H1 (cell line): ENCODE measurements around the gene POLR2F. TPM values are rescaled to one million over a fixed set of nuclear protein-coding genes. Genes with fewer than 3 reads are reported as not detected.

Experiments
- CTCF ChIA-PET: fragments of 300-600 bp; sonication (Branson Sonifier 250); formaldehyde crosslinking; loops from one replicate; lab custom pipeline; 2021; ENCODE audit not compliant: partially characterized antibody; lab: Charles Lee
- POLR2A ChIA-PET: fragments of 300-600 bp; sonication (Branson Sonifier 250); formaldehyde crosslinking; loops from one replicate; lab custom pipeline; 2021; ENCODE audit warnings: inconsistent platforms; ENCODE audit not compliant: partially characterized antibody; lab: Charles Lee
- DNase-seq, 2 experiments: peaks; one replicate each; pipeline versions ENCODE4 v3.0.0 to v3.0.0-alpha.2; 2010 to 2022; ENCODE audit warnings: low spot score in 2 of 2, low read depth in 1 of 2, mixed read lengths in 1 of 2
- FAIRE-seq: peaks from 2 replicates; lab custom pipeline; 2011; peaks lifted over from hg19 to GRCh38; lab: Jason Lieb, UNC
- H2AFZ ChIP-seq: 2 replicates; pipeline ENCODE4 v1.8.1; 2012; ENCODE audit warnings: low read length, inconsistent platforms
- H2AK5ac ChIP-seq: 2 replicates; pipeline ENCODE4 v1.6.1; 2013; ENCODE audit warnings: low read depth, low read length
- H2BK120ac ChIP-seq: replicated peaks from 2 replicates; pipeline ENCODE3; 2013; ENCODE audit warnings: low read depth, low read length, inconsistent platforms
- H2BK12ac ChIP-seq: 2 replicates; pipeline ENCODE4 v1.6.1; 2013; ENCODE audit warnings: low read depth, low read length
- H2BK15ac ChIP-seq: 2 replicates; pipeline ENCODE4 v1.6.1; 2013; ENCODE audit warnings: low read length
- H2BK20ac ChIP-seq: 2 replicates; pipeline ENCODE4 v1.6.1; 2013; ENCODE audit warnings: low read length
- H2BK5ac ChIP-seq: 2 replicates; pipeline ENCODE4 v1.6.1; 2013; ENCODE audit warnings: low read depth, low read length
- H3K14ac ChIP-seq: 2 replicates; pipeline ENCODE4 v1.6.1; 2013; ENCODE audit warnings: inconsistent platforms; ENCODE audit not compliant: insufficient read length
- H3K18ac ChIP-seq: 2 replicates; pipeline ENCODE4 v1.6.1; 2013; ENCODE audit warnings: low read length; ENCODE audit errors: extremely low read depth
- H3K23ac ChIP-seq: 2 replicates; pipeline ENCODE4 v1.6.1; 2013; ENCODE audit warnings: inconsistent platforms; ENCODE audit not compliant: insufficient read length
- H3K23me2 ChIP-seq: 2 replicates; pipeline ENCODE4 v1.6.1; 2013; ENCODE audit warnings: low read depth, low read length
- H3K27ac ChIP-seq: 2 replicates; pipeline ENCODE4 v1.6.1; 2011; ENCODE audit warnings: low read depth, low read length, inconsistent platforms
- H3K27me3 ChIP-seq, 4 experiments: replicated peaks in 1 of 4; 1 replicate in 1 of 4; 2 replicates in 3 of 4; pipeline versions ENCODE4 v1.6.1 to v1.8.1; 2011 to 2013; ENCODE audit warnings: low read length in 3 of 4, mild to moderate bottlenecking in 3 of 4, inconsistent platforms in 2 of 4, mixed read lengths in 2 of 4, moderate library complexity in 1 of 4; ENCODE audit not compliant: control insufficient read depth in 3 of 4, insufficient read depth in 3 of 4; ENCODE audit errors: extremely low read depth in 1 of 4
- H3K36me3 ChIP-seq, 4 experiments: 2 replicates each; pipeline versions ENCODE4 v1.6.1 to v1.8.1; 2011 to 2013; ENCODE audit warnings: mild to moderate bottlenecking in 4 of 4, low read length in 3 of 4, moderate library complexity in 2 of 4, control low read depth in 1 of 4, inconsistent platforms in 1 of 4; ENCODE audit not compliant: insufficient read depth in 4 of 4, control insufficient read depth in 2 of 4
- H3K4ac ChIP-seq: replicated peaks from 2 replicates; pipeline ENCODE3; 2013; ENCODE audit warnings: low read length, low read depth, mixed read lengths, inconsistent platforms; ENCODE audit not compliant: insufficient read length
- H3K4me1 ChIP-seq, 4 experiments: replicated peaks in 1 of 4; 1 replicate in 1 of 4; 2 replicates in 3 of 4; pipeline versions ENCODE4 v1.6.1 to v1.8.1; 2011 to 2013; ENCODE audit warnings: low read length in 3 of 4, inconsistent platforms in 2 of 4, mixed read lengths in 1 of 4; ENCODE audit not compliant: insufficient read depth in 4 of 4, control insufficient read depth in 3 of 4
- H3K4me2 ChIP-seq, 2 experiments: 2 replicates each; pipeline versions ENCODE4 v1.6.1 to v1.8.1; 2011 to 2013; ENCODE audit warnings: low read depth in 2 of 2, low read length in 2 of 2, control low read depth in 1 of 2, inconsistent platforms in 1 of 2, mild to moderate bottlenecking in 1 of 2; ENCODE audit not compliant: insufficient read depth in 1 of 2
- H3K4me3 ChIP-seq, 4 experiments: fragments of 200-600, 300-600 bp in 1 of 4; sonication (generic), shearing (Covaris generic), sonication (Bioruptor Twin) in 1 of 4; 2 replicates each; pipeline versions ENCODE4 v1.5.1 to v1.8.1; 2011 to 2016; ENCODE audit warnings: low read length in 4 of 4, low read depth in 3 of 4, control low read depth in 2 of 4, inconsistent platforms in 2 of 4, mild to moderate bottlenecking in 2 of 4, mixed read lengths in 1 of 4, moderate library complexity in 1 of 4; ENCODE audit not compliant: insufficient read depth in 2 of 4; ENCODE audit errors: extremely low read depth in 1 of 4
- H3K56ac ChIP-seq: replicated peaks from 2 replicates; pipeline ENCODE3; 2013; ENCODE audit warnings: low read depth, mild to moderate bottlenecking, mixed read lengths, low read length, inconsistent platforms; ENCODE audit not compliant: insufficient read length
- H3K79me1 ChIP-seq: 2 replicates; pipeline ENCODE4 v1.6.1; 2013; ENCODE audit warnings: low read depth, low read length, control low read depth
- H3K79me2 ChIP-seq, 2 experiments: 2 replicates each; pipeline versions ENCODE4 v1.6.1 to v1.8.1; 2012 to 2013; ENCODE audit warnings: low read length in 2 of 2, mild to moderate bottlenecking in 2 of 2, inconsistent platforms in 1 of 2; ENCODE audit not compliant: insufficient read depth in 2 of 2, control insufficient read depth in 1 of 2
- H3K9ac ChIP-seq, 4 experiments: replicated peaks in 1 of 4; 1 replicate in 1 of 4; 2 replicates in 3 of 4; pipeline versions ENCODE4 v1.6.1 to v1.8.1; 2011 to 2013; ENCODE audit warnings: low read depth in 3 of 4, low read length in 3 of 4, control low read depth in 2 of 4, mild to moderate bottlenecking in 2 of 4, moderate library complexity in 2 of 4, inconsistent platforms in 1 of 4; ENCODE audit errors: extremely low read depth in 1 of 4
- H3K9me3 ChIP-seq, 2 experiments: 2 replicates each; pipeline versions ENCODE4 v1.6.1 to v1.8.1; 2012 to 2013; ENCODE audit warnings: mild to moderate bottlenecking in 2 of 2, moderate library complexity in 2 of 2, control low read depth in 1 of 2, inconsistent platforms in 1 of 2, low read depth in 1 of 2, low read length in 1 of 2, mixed read lengths in 1 of 2; ENCODE audit not compliant: insufficient read depth in 2 of 2
- H4K20me1 ChIP-seq, 2 experiments: replicated peaks in 1 of 2; 2 replicates each; pipeline versions ENCODE3 to v1.8.1; 2011 to 2013; ENCODE audit warnings: inconsistent platforms in 2 of 2, low read length in 2 of 2, mild to moderate bottlenecking in 1 of 2; ENCODE audit not compliant: insufficient read depth in 2 of 2, control insufficient read depth in 1 of 2
- H4K5ac ChIP-seq: 2 replicates; pipeline ENCODE4 v1.6.1; 2013; ENCODE audit warnings: low read length, low read depth, mixed read lengths, inconsistent platforms; ENCODE audit not compliant: insufficient read length
- H4K8ac ChIP-seq: 2 replicates; pipeline ENCODE4 v1.8.0; 2013; ENCODE audit warnings: mild to moderate bottlenecking, moderate library complexity, low read length, inconsistent platforms; ENCODE audit not compliant: insufficient read depth; ENCODE audit errors: extremely low read depth
- H4K91ac ChIP-seq: replicated peaks from 2 replicates; pipeline ENCODE3; 2013; ENCODE audit warnings: low read length, mixed read lengths, inconsistent platforms; ENCODE audit not compliant: insufficient read length
- ASH2L ChIP-seq: fragments of 200-600, 300-600 bp; sonication (generic); IDR thresholded peaks from one replicate; pipeline ENCODE4 v1.7.1; 2017; ENCODE audit warnings: low read length
- CHD1 ChIP-seq: IDR thresholded peaks from 2 replicates; pipeline ENCODE4 v1.6.1; 2012; ENCODE audit warnings: low read depth, low read length, improper control_type of control experiment
- FOSL1 ChIP-seq: IDR thresholded peaks from 2 replicates; pipeline ENCODE4 v1.6.1; 2011; ENCODE audit warnings: mild to moderate bottlenecking, low read depth, low read length, moderate library complexity; ENCODE audit not compliant: insufficient read depth
- POLR2AphosphoS5 ChIP-seq: IDR thresholded peaks from 2 replicates; pipeline ENCODE4 v1.6.1; 2011; ENCODE audit warnings: low read depth, low read length
- SP2 ChIP-seq: IDR thresholded peaks from 2 replicates; pipeline ENCODE4 v1.6.1; 2012; ENCODE audit warnings: mild to moderate bottlenecking, low read length, inconsistent platforms
- ZNF274 ChIP-seq: IDR thresholded peaks from 2 replicates; pipeline ENCODE4 v1.7.0; 2012; ENCODE audit warnings: low read length, borderline replicate concordance; ENCODE audit errors: extremely low read depth
- WGBS, 2 experiments: shearing (Covaris generic) in 1 of 2; methylation state at CpG; one replicate each; pipeline versions ENCODE4 v1.1.6 to v1.1.7; 2013 to 2015; ENCODE audit warnings: low lambda C conversion rate in 2 of 2, mixed read lengths in 2 of 2, inconsistent platforms in 1 of 2, low coverage in 1 of 2, missing lambda C conversion rate in 1 of 2; ENCODE audit not compliant: insufficient replicate concordance in 2 of 2, insufficient coverage in 1 of 2, insufficient read length in 1 of 2; ENCODE audit errors: extremely low coverage in 1 of 2, missing lambda C conversion rate in 1 of 2; 5-methylcytosine and 5-hydroxymethylcytosine counted together
- polyA plus RNA-seq, 7 experiments: library from polyadenylated mRNA; depleted of rRNA in 3 of 7; stranded (reverse) in 5 of 7; unstranded in 2 of 7; fragments of >200 nt in 5 of 7; fragments of 200-250 nt in 2 of 7; gene quantifications; 1 replicate in 5 of 7; 2 replicates in 1 of 7; 4 replicates in 1 of 7; pipeline versions ENCODE4 v1.2.1 to v1.2.3, GENCODE V29; 2011 to 2013; ENCODE audit warnings: missing spikeins in 2 of 7, mixed read lengths in 2 of 7
- total RNA-seq: library from RNA; stranded (reverse); fragmentation: NEBNext Ultra II Directional; extraction: Animal tissue kit (Norgen Biotek cat#: 25700); gene quantifications from 2 replicates; pipeline ENCODE4 v1.2.1, GENCODE V29; 2021
- TF ChIP-seq, protein P1 (sequence below): IDR thresholded peaks from 2 replicates; pipeline ENCODE4 v1.6.1; 2011; ENCODE audit warnings: low read depth, mild to moderate bottlenecking, low read length; ENCODE audit not compliant: insufficient read depth
- TF ChIP-seq, protein P2 (sequence below): IDR thresholded peaks from 2 replicates; pipeline ENCODE4 v1.6.1; 2012; ENCODE audit warnings: inconsistent platforms

The POLR2F gene
- total and polyA plus RNA-seq, 2 of the 8 experiments (the other 6 are each of a cell fraction or from before 2014, with no cell fraction given): 150 to 176 TPM

DNA sequence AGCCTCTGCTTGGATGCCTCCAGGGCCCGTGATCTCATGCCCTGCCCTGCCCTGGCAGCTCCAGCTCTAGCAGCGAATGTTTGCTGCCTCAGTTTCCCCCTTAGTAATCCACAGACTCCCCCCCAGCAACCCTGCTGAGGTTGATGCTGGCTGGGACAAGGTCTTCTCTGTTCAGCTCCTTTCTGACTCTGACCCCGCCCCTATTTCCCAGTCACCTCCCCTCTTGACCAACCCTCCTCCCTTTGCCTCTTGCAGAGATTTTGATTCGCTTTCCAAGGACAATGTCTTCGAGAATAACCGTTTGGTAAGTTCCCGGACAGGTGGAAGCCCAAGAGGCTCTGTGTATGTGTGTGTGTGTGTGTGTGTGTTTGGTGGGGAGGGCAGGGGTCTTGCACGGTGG is 41.8 kb upstream of the POLR2F start:
- Histone ChIP-seq H3K4me1 (peaks cover 0 to 26% (median 15%) of the 10 kb centered on the region in 4 experiments; a peak in 6 of 7 replicates), H4K91ac (no peak overlapping the region), H2AFZ (no peak overlapping the region), H4K8ac (no peak overlapping the region), H3K18ac (no peak overlapping the region), H2BK5ac (no peak overlapping the region), H3K23ac (no peak overlapping the region), H2BK15ac (no peak overlapping the region), H4K5ac (no peak overlapping the region), H3K79me2 (peaks cover 0 to 12% of the 10 kb centered on the region in 2 experiments; a peak in 1 of 4 replicates), H2BK120ac (no peak overlapping the region), H3K4ac (no peak overlapping the region), H3K23me2 (peaks cover 6% of the 10 kb centered on the region; the same call in 1 of the 2 replicates), H2AK5ac (no peak overlapping the region), H3K4me3 (no peak overlapping the region), H3K56ac (no peak overlapping the region), H3K9me3 (no peaks in the 10 kb centered on the region), H3K27me3 (no peaks in the 10 kb centered on the region), H3K27ac (no peak overlapping the region; the same call in 1 of the 2 replicates), H3K79me1 (peaks cover 9% of the 10 kb centered on the region), H3K14ac (no peak overlapping the region), H2BK12ac (no peak overlapping the region), H3K9ac (no peak overlapping the region), H3K4me2 (no peak overlapping the region), H3K36me3 (peaks cover 0 to 11% (median 1%) of the 10 kb centered on the region in 4 experiments; a peak in 2 of 8 replicates), H4K20me1 (peaks cover 0 to 6% of the 10 kb centered on the region in 2 experiments), H2BK20ac (no peak overlapping the region)
- no peak for FAIRE-seq
- ChIA-PET POLR2A (interaction anchor here (1.0 to 8.7 kb wide), 6 partner anchors 7 to 103 kb away, joined by 3 to 150 read pairs (median 8); partner anchors contain the start of genes ANKRD54, GCAT and MICALL1), CTCF (interaction anchor here (0.6 to 4.2 kb wide), 7 partner anchors 10 to 94 kb away, joined by 3 to 27 read pairs (median 3); no protein-coding TSS in a partner anchor)
- WGBS, 2 experiments: 80% methylated on average over 8 of the region's 8 CpGs; no CpG with 5 or more reads in 1 of the 2 experiments
- DNase-seq: no peak
- no peak for TF ChIP-seq ASH2L
- TF ChIP-seq POLR2AphosphoS5: no peak
- TF ChIP-seq SP2: no peak
- TF ChIP-seq, protein P1, sequence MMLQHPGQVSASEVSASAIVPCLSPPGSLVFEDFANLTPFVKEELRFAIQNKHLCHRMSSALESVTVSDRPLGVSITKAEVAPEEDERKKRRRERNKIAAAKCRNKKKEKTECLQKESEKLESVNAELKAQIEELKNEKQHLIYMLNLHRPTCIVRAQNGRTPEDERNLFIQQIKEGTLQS: no peak
- no peak for TF ChIP-seq CHD1
- TF ChIP-seq, protein P2, sequence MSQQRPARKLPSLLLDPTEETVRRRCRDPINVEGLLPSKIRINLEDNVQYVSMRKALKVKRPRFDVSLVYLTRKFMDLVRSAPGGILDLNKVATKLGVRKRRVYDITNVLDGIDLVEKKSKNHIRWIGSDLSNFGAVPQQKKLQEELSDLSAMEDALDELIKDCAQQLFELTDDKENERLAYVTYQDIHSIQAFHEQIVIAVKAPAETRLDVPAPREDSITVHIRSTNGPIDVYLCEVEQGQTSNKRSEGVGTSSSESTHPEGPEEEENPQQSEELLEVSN: no peak
- no peak for TF ChIP-seq FOSL1
- TF ChIP-seq ZNF274: no peak
